Neural cell (in vitro differentiated cells): Measurements from ENCODE around the gene GRID1. TPM values are rescaled to one million over a fixed set of nuclear protein-coding genes. Genes with fewer than 3 reads are reported as not detected.

Experiments used
- H2AFZ ChIP-seq: fragments of 200-600, 300-800 bp; sonication (generic), shearing (Covaris generic); 2 replicates; pipeline ENCODE4 v1.6.0; 2014; ENCODE audit warnings: low read depth, mild to moderate bottlenecking, antibody characterized with exemption, low read length, moderate library complexity
- H3F3A ChIP-seq: fragments of 200-600 bp; shearing (Covaris generic); 2 replicates; pipeline ENCODE4 v1.6.1; 2016; ENCODE audit warnings: mild to moderate bottlenecking, moderate library complexity, mixed read lengths, antibody characterized with exemption, low read length; ENCODE audit not compliant: insufficient read depth, poor library complexity, severe bottlenecking
- H3K27ac ChIP-seq: fragments of 200-600, 300-800 bp; sonication (generic), shearing (Covaris generic); 2 replicates; pipeline ENCODE4 v1.5.1; 2014; ENCODE audit warnings: mild to moderate bottlenecking, low read length, moderate library complexity
- H3K27me3 ChIP-seq: fragments of 300-800, 200-600 bp; sonication (generic), shearing (Covaris generic); 2 replicates; pipeline ENCODE4 v1.6.0; 2014; ENCODE audit warnings: mild to moderate bottlenecking, low read depth, low read length, moderate library complexity; ENCODE audit not compliant: insufficient read depth
- H3K36me3 ChIP-seq: fragments of 300-800, 200-600 bp; sonication (generic), shearing (Covaris generic); 2 replicates; pipeline ENCODE4 v1.5.1; 2014; ENCODE audit warnings: mild to moderate bottlenecking, antibody characterized with exemption, low read length, moderate library complexity; ENCODE audit not compliant: insufficient read depth
- H3K4me2 ChIP-seq: fragments of 300-800, 200-600 bp; sonication (generic), shearing (Covaris generic); 2 replicates; pipeline ENCODE4 v1.6.0; 2014; ENCODE audit warnings: mild to moderate bottlenecking, low read length
- H3K4me3 ChIP-seq: fragments of 300-800, 200-600 bp; sonication (generic), shearing (Covaris generic); 2 replicates; pipeline ENCODE4 v1.5.1; 2014; ENCODE audit warnings: mild to moderate bottlenecking, low read length, moderate library complexity
- H3K79me2 ChIP-seq: fragments of 200-600 bp; shearing (Covaris generic); replicated peaks from 2 replicates; pipeline ENCODE4 v1.6.0; 2014; ENCODE audit warnings: mild to moderate bottlenecking, low read length, moderate library complexity; ENCODE audit not compliant: insufficient read depth
- H3K9ac ChIP-seq: fragments of 300-800, 200-600 bp; sonication (generic), shearing (Covaris generic); 2 replicates; pipeline ENCODE4 v1.6.1; 2016; ENCODE audit warnings: mild to moderate bottlenecking, low read length, mixed read lengths
- H3K9me2 ChIP-seq: fragments of 200-600 bp; shearing (Covaris generic); 2 replicates; pipeline ENCODE4 v1.6.1; 2016; ENCODE audit warnings: mild to moderate bottlenecking, low read length, mixed read lengths; ENCODE audit not compliant: insufficient read depth
- H3K9me3 ChIP-seq: fragments of 200-600, 300-800 bp; sonication (generic), shearing (Covaris generic); 2 replicates; pipeline ENCODE4 v1.6.1; 2016; ENCODE audit warnings: mild to moderate bottlenecking, mixed run types, low read length, moderate library complexity, mixed read lengths
- H4K20me1 ChIP-seq: fragments of 200-600 bp; shearing (Covaris generic); 2 replicates; pipeline ENCODE4 v1.6.1; 2016; ENCODE audit warnings: mild to moderate bottlenecking, mixed run types; ENCODE audit not compliant: insufficient read depth
- EP300 ChIP-seq: fragments of 450-650 bp; conservative IDR thresholded peaks from 2 replicates; pipeline ENCODE4 v1.6.1; 2014; ENCODE audit warnings: antibody characterized with exemption, mild to moderate bottlenecking, moderate library complexity; ENCODE audit not compliant: poor library complexity, severe bottlenecking
- EZH2 ChIP-seq: fragments of 200-600, 300-800 bp; shearing (Covaris generic), sonication (generic); IDR thresholded peaks from 2 replicates; pipeline ENCODE4 v1.6.1; 2014; ENCODE audit warnings: antibody characterized with exemption, low read length, borderline replicate concordance, mild to moderate bottlenecking; ENCODE audit not compliant: insufficient read depth, poor library complexity, severe bottlenecking
- MXI1 ChIP-seq: fragments of 450-650 bp; conservative IDR thresholded peaks from 2 replicates; pipeline ENCODE4 v1.6.1; 2014; ENCODE audit warnings: antibody characterized with exemption, mild to moderate bottlenecking; ENCODE audit not compliant: poor library complexity, severe bottlenecking
- POLR2AphosphoS5 ChIP-seq: IDR thresholded peaks from 2 replicates; pipeline ENCODE4 v1.6.1; 2012
- RAD21 ChIP-seq: fragments of 450-650 bp; conservative IDR thresholded peaks from 2 replicates; pipeline ENCODE4 v1.6.1; 2014; ENCODE audit warnings: antibody characterized with exemption, mild to moderate bottlenecking, moderate library complexity
- SMC3 ChIP-seq: fragments of 450-650 bp; conservative IDR thresholded peaks from 2 replicates; pipeline ENCODE4 v1.6.1; 2014; ENCODE audit warnings: antibody characterized with exemption, mild to moderate bottlenecking, moderate library complexity; ENCODE audit not compliant: poor library complexity
- TAF1 ChIP-seq: IDR thresholded peaks from 2 replicates; pipeline ENCODE4 v1.6.1; 2012; ENCODE audit warnings: low read depth
- polyA plus RNA-seq: library from polyadenylated mRNA; depleted of rRNA; stranded (reverse); fragments of >200 nt; gene quantifications from 2 replicates; pipeline ENCODE4 v1.2.3, GENCODE V29; 2014
- TF ChIP-seq, protein P1 (sequence below): IDR thresholded peaks from 2 replicates; pipeline ENCODE4 v1.6.1; 2012; ENCODE audit warnings: borderline replicate concordance
- TF ChIP-seq, protein P2 (sequence below): fragments of 450-650 bp; IDR thresholded peaks from 2 replicates; pipeline ENCODE4 v1.5.1; 2014; ENCODE audit warnings: antibody characterized with exemption, mild to moderate bottlenecking, moderate library complexity; ENCODE audit not compliant: poor library complexity, severe bottlenecking

GRID1 gene
- polyA plus RNA-seq, 1 donor from 2014 or later: 7.3 TPM

DNA sequence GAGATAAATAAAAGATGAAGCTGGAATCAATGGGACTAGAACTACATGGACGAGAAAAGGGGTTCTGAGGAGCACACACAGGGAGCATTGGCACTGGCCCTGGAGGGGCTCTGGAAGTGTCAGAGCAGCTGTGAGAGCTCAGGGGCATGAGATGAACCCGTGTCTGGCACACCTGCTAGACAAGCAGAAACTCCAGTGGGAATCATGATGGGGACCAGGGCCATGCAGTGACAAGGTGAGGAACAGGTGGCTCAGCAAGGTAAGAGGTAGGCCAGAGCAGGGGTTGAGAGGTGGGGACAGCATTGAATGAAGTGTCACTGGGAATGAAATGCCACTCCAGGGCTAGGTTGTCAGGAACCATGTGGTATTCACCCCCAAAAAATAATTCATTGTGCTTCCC lies 588.5 kb downstream of the GRID1 start:
- H3F3A ChIP-seq: no peaks in the 10 kb centered on the region
- H3K4me2 ChIP-seq: no peak overlapping the region
- no peaks in the 10 kb centered on the region for H3K79me2 ChIP-seq
- no peaks in the 10 kb centered on the region for H4K20me1 ChIP-seq
- H3K9me3 ChIP-seq: no peaks in the 10 kb centered on the region
- H3K4me3 ChIP-seq: no peak overlapping the region
- no peak overlapping the region for H3K9ac ChIP-seq
- no peak overlapping the region for H3K27ac ChIP-seq
- H3K27me3 ChIP-seq: no peaks in the 10 kb centered on the region
- H2AFZ ChIP-seq: no peak overlapping the region
- no peaks in the 10 kb centered on the region for H3K9me2 ChIP-seq
- TF ChIP-seq, protein P1, sequence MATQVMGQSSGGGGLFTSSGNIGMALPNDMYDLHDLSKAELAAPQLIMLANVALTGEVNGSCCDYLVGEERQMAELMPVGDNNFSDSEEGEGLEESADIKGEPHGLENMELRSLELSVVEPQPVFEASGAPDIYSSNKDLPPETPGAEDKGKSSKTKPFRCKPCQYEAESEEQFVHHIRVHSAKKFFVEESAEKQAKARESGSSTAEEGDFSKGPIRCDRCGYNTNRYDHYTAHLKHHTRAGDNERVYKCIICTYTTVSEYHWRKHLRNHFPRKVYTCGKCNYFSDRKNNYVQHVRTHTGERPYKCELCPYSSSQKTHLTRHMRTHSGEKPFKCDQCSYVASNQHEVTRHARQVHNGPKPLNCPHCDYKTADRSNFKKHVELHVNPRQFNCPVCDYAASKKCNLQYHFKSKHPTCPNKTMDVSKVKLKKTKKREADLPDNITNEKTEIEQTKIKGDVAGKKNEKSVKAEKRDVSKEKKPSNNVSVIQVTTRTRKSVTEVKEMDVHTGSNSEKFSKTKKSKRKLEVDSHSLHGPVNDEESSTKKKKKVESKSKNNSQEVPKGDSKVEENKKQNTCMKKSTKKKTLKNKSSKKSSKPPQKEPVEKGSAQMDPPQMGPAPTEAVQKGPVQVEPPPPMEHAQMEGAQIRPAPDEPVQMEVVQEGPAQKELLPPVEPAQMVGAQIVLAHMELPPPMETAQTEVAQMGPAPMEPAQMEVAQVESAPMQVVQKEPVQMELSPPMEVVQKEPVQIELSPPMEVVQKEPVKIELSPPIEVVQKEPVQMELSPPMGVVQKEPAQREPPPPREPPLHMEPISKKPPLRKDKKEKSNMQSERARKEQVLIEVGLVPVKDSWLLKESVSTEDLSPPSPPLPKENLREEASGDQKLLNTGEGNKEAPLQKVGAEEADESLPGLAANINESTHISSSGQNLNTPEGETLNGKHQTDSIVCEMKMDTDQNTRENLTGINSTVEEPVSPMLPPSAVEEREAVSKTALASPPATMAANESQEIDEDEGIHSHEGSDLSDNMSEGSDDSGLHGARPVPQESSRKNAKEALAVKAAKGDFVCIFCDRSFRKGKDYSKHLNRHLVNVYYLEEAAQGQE: no peak
- TF ChIP-seq EP300: no peak
- no peak for TF ChIP-seq MXI1
- TF ChIP-seq TAF1: no peak
- TF ChIP-seq, protein P2, sequence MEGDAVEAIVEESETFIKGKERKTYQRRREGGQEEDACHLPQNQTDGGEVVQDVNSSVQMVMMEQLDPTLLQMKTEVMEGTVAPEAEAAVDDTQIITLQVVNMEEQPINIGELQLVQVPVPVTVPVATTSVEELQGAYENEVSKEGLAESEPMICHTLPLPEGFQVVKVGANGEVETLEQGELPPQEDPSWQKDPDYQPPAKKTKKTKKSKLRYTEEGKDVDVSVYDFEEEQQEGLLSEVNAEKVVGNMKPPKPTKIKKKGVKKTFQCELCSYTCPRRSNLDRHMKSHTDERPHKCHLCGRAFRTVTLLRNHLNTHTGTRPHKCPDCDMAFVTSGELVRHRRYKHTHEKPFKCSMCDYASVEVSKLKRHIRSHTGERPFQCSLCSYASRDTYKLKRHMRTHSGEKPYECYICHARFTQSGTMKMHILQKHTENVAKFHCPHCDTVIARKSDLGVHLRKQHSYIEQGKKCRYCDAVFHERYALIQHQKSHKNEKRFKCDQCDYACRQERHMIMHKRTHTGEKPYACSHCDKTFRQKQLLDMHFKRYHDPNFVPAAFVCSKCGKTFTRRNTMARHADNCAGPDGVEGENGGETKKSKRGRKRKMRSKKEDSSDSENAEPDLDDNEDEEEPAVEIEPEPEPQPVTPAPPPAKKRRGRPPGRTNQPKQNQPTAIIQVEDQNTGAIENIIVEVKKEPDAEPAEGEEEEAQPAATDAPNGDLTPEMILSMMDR: no peak
- TF ChIP-seq RAD21: no peak
- no peak for TF ChIP-seq EZH2
- TF ChIP-seq SMC3: no peak
- no peak for TF ChIP-seq POLR2AphosphoS5
- H3K36me3 ChIP-seq: no peaks in the 10 kb centered on the region

DNA sequence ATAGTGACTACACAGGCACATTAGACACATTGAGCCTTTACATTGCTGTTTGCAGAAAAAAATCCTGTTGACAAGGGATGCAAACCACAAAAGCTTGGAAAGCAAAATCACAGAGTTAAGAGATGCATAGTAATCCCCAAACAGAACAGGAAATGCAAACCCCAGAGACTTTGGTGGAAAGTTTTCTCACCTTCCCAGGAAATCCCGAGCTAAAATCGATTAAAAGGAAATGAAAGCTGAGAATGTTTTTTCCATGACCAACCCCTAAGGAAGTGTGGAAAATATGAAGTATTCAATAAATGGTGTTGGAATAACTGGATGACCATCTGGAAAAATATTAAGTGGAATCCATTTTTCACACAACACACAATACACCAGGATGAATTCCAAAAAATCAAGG lies 598.7 kb downstream of the GRID1 start:
- H3K27ac ChIP-seq: no peak overlapping the region
- no peak overlapping the region for H3K9ac ChIP-seq
- H3K9me2 ChIP-seq: no peaks in the 10 kb centered on the region
- H2AFZ ChIP-seq: no peak overlapping the region
- TF ChIP-seq EP300 (no peak), SMC3 (no peak), EZH2 (no peak), TAF1 (no peak), POLR2AphosphoS5 (no peak), RAD21 (no peak), MXI1 (no peak)
- TF ChIP-seq, protein P2: no peak
- TF ChIP-seq, protein P1: no peak
- no peaks in the 10 kb centered on the region for H4K20me1 ChIP-seq
- no peaks in the 10 kb centered on the region for H3K9me3 ChIP-seq
- H3K79me2 ChIP-seq: no peaks in the 10 kb centered on the region
- H3K4me2 ChIP-seq: no peak overlapping the region
- no peaks in the 10 kb centered on the region for H3F3A ChIP-seq
- no peak overlapping the region for H3K4me3 ChIP-seq
- no peaks in the 10 kb centered on the region for H3K27me3 ChIP-seq
- H3K36me3 ChIP-seq: no peaks in the 10 kb centered on the region
